ENCODE data around the gene HIGD2B. TPM values are rescaled to one million over a fixed set of nuclear protein-coding genes. Genes with fewer than 3 reads are reported as not detected.
"Not testable (repeated sequence)": the region's sequence is repeated elsewhere in the genome, so short reads cannot be mapped to it uniquely, and the experiment has no call there.

The HIGD2B gene, protein sequence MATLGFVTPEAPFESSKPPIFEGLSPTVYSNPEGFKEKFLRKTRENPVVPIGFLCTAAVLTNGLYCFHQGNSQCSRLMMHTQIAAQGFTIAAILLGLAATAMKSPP
- total RNA-seq: 0.16 TPM in 1 of 2 replicates, not detected in the other

DNA sequence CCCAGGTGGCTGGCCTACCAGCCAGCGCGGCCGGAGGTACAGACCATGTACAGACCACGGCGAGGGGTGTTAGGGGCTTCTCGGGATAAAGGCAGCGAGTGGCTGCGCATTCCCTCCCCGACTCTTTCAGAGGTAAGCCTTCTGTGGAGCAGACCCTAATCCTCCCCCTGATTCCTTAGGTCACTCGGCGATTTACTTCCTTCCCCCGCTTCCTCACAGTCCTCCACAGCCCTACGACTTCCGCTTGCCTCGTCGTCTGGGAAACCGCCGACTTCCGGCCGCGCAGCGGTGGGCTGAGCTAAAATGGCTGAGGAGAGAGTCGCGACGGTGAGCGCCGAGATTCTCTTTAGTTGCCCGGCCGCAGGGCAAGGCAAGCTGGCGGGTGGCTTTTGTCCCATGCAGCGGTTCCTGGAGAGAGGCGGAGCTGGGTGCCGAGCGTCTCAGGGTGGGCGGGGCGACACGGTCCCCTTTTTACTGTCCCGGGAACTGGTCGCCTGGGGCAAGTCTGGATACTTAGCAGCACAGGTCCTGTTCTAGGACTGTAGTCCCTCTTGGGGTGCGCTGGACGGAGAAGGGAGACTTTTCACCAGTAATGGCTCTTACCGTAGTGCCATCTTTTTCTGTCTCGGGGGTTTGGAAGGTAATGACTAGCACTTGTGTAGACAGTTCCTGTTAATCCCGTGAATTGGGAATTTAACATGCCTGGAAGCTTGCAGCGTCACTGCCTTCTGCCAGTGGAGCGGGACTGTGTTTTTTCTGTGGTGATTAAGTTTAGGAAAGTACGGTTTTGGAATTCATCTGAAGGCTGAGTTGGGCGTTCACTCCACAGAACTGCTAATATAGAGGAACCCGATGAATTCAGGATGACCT lies at the start of gene HIGD2B, which contains the start of gene BBS4:
Gene HIGD2B (minus strand): TSS at position 258 of the 870 bp plus-strand sequence. CDS start 9,808 bp downstream, outside the sequence.
Gene BBS4 (plus strand): TSS at position 283 of the 870 bp plus-strand sequence. CDS start 21 bp downstream, at position 304.
- intact Hi-C loops (cut with micrococcal nuclease): loop anchor here (1.0 to 5.0 kb wide), 3 partner anchors 97 to 454 kb away; partner anchors contain the start of genes ADPGK, CELF6 and PKM

DNA sequence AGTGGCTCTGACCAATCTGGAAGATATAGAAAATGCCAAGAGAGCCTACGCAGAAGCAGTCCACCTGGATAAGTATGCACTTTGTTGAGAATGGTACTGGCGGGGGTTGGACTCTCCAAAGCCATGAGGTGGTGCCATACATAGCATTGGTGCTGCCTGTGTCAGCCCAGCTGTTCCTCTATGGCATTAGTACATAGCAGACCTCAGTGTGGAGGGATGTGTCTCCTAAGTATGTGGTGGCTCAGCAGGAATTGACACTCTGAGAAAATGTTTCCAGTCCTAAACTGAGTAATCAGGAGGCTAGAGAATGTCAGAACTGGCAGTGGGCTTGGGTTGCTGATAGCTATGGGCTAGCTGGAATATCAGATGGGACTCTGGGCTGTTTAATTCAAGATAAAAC lies 49.1 kb upstream of the HIGD2B start:
- intact Hi-C loops (cut with micrococcal nuclease): no loop called here

DNA sequence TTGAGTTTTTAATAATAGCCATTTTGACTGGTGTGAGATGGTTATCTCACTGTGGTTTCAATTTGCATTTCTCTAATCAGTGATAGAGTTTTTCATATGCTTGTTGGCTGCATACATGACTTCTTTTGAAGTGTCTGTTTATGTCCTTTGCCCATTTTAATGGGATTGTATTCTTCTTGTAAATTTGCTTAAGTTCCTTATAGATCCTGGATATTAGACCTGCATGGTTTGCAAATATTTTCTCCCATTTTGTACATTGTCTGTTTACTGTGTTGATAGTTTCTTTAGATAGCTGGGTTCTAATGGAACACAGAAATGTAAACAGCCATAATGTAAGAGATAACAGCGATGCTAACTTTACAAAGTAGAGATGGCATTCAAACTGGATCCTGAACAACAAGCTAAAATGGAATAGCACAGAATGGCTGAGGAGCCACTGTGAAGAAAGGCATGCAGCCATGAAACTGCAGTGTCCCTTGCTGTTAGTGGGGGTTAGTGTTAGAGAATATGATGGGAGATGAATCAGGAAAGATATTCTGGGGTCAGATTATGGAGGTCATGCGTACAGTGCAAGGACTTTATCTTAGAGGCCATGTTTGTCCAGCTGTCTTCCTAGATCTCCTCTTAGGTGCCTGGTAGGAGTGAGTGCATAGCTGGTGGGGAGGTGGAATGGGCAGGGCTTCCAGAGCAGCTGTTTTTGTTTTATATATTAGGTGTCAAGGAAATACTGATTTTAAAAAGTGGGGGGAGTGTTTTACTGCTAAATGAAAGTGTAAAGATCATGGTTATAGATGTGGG lies 48.2 kb upstream of the HIGD2B start:
- intact Hi-C loops (cut with micrococcal nuclease): no loop called here

DNA sequence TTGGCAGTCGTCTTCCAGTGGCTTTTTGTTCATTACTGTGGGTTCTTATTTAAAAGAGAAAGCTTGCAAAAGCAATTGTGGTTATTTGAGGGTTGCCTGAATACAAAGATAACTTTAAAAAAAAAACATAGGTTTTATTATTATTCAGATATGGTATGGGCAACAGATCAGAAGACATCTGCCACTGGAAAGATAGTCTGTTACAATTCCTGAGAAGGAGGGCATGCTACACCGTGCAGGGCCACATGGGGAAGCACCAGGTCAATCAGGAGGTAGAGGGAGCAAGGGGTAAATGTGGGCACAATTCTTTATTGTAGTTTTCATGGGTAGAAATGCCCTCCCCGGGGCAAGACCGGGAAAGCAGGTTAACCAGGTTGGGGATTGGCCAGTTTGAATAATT lies 46.5 kb upstream of the HIGD2B start:
- intact Hi-C loops (cut with micrococcal nuclease): no loop called here

DNA sequence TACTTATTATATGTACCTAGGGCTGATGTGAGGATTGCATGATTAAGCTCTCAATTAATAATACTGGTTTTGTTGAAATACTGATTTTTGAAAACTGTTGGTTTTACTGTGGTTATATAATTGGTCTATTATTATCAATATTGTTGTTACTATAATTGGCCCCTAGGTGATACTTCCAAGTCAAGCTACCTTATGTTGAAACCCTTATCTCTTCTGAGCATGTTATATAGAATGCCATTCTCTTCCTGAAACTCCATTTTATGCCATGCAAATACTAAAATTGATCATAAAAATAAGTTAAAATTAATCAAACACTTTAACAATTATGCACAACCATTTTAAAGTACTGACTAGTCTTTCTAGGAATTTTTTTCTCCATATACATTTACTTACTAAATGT lies 46.1 kb upstream of the HIGD2B start:
- intact Hi-C loops (cut with micrococcal nuclease): no loop called here

DNA sequence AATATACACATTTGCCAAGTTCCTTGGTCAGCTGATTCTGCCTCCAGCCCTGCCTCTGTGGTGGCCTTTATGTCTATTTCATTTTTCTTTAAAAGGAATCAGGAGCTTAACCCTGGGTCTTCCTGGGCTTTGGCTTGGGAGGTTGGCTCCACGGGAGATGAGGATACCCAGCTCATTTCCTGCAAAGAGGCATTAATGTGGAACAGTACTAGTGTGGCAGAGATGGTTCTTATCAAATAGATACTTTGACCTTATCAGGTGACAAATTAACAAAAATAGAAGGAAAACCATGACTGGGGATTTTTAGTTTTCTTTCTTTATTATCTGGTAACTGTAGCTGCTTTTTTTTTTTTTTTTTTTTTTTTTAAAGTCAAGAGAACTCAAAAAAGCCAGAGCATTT lies 42.8 kb upstream of the HIGD2B start:
- intact Hi-C loops (cut with micrococcal nuclease): no loop called here

DNA sequence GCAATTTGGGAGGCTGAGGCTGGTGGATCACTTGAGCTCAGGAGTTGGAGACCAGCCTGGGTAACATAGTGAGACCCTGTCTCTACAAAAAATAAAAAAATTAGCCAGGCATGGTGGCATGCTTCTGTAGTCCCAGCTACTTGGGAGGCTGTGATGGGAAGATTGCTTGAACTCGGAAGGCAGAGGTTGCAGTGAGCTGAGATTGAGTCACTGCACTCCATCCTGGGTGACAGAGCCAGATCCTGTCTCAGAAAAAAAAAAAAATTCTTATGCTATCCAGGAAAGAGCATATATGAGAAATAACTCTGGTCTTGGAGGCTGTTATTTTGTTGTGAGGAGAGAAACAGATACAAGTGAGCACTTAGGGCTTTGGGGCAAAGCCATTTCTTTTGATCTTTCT lies 42.3 kb upstream of the HIGD2B start:
- intact Hi-C loops (cut with micrococcal nuclease): not testable (repeated sequence)

DNA sequence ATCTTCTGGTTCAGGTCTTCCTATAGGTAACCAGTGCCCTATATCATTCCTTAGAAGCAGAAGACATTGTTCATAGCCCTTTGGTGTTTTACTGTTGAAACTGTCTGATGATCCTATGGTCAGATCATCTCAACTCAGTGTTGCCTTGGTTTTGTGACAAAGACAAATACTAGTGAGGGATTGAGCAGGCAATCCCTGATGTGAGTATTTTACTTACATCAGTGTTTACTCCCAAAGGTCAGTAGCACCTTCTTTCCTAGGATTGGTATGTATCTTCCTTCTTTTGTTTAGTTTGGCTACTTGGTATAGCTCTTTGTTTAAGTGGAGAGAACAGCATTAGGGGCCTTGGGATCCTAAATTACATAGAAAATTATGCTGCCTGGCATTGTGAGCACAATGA lies 41.2 kb upstream of the HIGD2B start:
- intact Hi-C loops (cut with micrococcal nuclease): no loop called here

DNA sequence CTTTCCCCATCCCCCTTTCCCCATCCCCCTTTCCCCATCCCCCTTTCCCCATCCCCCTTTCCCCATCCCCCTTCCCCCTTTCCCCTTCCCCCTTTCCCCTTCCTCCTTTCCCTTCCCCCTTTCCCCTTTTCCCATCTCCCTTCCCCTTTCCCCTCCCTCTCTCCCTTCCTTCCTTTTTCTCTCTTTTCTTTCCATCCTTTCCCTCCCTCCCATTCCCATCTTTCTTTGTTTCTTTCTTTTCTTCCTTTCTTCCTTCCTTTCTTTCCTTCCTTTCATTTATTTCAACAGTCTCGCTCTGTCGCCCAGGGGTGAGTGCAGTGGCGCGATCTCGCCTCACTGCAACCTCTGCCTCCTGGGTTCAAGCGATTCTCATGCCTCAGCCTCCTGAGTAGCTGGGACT lies 39.9 kb upstream of the HIGD2B start:
- intact Hi-C loops (cut with micrococcal nuclease): not testable (repeated sequence)

DNA sequence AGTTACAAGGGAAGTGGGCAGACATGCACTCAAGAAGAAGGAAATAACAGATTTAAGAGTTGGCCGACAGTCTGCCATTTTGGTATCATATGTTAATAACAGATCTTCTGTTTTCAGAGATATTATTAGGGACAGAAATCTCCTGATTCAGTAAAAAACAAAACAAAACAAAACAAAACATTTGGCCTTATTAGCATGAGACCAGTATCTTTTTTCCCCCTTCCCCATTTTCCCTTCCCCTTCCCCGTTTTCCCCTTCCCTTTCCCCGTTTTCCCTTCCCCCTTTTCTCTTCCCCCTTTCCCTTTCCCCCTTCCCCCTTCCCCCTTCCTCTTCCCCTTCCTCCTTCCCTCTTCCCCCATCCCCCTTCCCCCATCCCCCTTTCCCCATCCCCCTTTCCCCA lies 39.5 kb upstream of the HIGD2B start:
- intact Hi-C loops (cut with micrococcal nuclease): no loop called here

DNA sequence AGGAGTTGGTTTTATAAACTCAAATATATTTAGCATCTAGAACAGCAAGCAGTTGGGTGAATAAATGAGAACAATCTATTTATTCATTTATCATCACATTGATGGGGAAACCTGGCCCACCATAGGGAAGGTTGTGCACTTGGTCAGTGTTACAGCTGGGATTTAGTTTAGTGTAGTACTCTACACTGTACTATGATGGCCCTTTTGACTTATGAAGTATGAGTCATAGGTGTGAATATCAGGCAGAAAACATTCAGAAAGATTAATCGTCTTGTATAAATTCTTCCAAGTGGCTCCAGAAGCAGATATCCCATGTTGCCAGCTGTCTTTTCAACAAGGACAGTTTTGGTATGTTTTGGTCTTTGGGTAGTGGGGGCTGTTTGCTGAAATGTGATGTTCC lies 38.0 kb upstream of the HIGD2B start:
- intact Hi-C loops (cut with micrococcal nuclease): no loop called here

DNA sequence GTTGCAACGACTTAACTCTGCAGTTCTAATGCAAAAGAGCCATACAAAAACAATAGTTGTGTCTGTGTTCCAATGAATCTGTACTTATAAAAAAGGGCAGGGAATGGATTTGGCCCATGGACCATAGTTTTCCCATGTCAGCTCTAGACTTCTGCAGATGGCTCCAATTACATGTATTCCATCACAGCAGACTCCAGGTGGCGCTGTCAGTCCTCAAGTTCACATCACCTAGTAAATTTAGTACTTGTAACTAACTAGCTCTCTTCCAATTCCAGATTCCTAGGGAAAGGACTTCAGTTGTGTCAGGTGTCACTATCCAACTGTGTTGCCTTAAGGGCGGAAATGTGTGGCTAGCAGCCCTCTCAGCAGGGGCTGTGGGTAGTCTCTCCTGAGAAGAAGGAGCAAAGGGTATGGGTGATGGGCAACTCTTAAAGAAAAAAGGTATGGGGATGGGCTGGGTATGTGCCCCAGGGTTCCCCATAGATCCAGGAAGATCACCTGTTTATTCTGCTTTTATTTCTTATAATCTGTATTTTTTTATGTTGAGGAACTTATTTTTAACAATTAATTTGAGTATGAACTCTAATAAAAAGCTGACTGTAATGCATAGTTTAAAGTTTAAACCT lies 36.2 kb upstream of the HIGD2B start:
- intact Hi-C loops (cut with micrococcal nuclease): loop anchor here (1.0 kb wide), 2 partner anchors 61 to 551 kb away; partner anchors contain the start of gene ADPGK

DNA sequence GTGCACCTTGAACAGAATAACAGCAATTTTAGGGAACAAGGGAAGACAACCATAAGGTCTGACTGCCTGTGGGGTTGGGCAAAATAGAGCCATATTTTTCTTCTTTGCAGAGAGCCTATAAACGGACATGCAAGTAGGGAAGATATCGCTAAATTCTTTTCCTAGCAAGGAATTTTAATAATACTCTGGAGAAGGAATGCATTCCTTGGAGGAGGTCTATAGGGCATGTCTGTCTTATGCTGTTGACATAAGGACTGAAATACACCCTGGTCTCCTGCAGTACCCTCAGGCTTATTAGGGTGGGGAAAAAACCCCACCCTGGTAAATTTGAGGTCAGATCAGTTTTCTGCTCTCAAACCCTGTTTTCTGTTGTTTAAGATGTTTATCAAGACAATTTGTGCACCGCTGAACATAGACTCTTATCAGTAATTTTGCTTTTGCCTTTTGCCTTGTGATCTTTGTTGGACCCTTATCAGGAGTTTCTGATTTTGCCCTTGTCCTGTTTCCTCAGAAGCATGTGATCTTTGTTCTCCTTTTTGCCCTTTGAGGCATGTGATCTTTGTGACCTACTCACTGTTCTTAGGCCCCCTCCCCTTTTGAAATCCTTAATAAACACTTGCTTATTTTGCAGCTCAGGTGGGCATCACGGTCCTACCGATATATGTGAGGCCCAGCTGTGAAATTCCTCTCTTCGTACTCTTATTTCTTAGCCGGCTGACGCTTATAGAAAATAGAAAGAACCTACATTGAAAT lies 22.7 kb upstream of the HIGD2B start:
- intact Hi-C loops (cut with micrococcal nuclease): not testable (repeated sequence)

DNA sequence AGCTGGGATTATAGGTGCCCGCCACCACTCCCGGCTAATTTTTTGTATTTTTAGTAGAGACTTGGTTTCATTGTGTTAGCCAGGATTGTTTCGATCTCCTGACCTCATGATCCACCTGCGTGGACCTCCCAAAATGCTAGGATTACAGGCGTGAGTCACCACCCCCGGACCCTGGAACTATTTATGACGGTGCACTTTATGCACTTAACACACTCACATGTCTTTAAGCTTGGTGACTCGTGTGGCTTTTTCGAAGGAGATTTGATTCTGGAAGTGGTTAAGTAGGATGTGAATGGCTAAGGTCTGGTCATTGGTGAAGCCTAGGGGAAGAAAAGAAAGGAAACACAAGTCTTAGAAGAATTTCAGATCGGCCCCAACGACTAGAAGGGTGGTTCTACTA lies 20.3 kb upstream of the HIGD2B start:
- intact Hi-C loops (cut with micrococcal nuclease): no loop called here

DNA sequence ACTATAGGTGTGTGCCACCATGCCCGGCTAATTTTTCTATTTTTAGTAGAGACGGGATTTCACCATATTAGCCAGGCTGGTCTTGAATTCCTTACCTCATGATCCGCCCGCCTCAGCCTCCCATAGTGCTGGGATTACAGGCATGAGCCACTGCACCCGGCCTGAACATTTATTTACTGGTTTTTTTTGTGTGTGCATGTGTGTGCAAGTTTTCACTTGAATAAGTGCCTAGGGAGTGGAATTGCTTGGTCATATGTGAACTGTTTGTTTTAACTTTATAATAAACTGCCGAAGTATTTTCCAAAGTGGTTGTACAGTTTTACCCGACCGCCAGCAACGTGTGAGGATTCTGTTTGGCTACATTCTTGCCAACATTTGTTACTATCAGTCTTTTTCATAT lies 14.1 kb upstream of the HIGD2B start:
- intact Hi-C loops (cut with micrococcal nuclease): no loop called here

DNA sequence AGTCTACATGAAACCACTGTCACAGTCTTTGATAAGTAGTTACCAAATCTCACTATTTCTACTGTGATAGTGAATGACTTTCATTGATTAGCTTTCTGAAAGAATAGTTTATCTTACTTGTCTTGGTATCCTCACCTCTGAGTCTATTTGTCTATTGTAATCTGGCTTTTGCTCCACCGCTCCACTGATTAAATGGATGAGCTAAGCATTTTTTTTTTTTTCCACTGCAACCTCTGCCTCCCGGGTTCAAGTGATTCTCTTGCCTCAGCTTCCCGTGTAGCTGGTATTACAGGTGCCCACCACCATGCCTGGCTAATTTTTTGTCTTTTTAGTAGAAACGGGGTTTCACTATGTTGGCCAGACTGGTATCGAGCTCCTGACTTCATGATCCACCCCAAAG lies 13.0 kb upstream of the HIGD2B start:
- intact Hi-C loops (cut with micrococcal nuclease): no loop called here

DNA sequence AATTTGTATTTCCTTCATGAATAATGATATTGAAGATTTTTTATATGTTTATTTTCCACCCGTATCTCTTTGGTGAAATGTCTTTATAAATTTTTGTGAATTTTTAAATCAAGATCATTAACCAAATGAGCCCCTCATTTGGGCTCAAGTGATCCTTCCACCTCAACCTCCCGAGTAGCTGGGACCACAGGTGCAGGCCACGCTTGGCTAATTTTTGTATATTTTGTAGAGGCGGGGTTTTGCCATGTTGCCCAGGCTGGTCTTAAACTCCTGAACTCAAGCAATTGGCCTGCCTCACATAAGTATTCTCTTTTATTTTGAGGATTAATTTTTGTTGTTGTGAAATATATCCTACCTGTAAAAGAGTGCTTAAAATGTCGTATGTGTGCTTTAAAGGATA lies 5.0 kb upstream of the HIGD2B start:
- intact Hi-C loops (cut with micrococcal nuclease): no loop called here

DNA sequence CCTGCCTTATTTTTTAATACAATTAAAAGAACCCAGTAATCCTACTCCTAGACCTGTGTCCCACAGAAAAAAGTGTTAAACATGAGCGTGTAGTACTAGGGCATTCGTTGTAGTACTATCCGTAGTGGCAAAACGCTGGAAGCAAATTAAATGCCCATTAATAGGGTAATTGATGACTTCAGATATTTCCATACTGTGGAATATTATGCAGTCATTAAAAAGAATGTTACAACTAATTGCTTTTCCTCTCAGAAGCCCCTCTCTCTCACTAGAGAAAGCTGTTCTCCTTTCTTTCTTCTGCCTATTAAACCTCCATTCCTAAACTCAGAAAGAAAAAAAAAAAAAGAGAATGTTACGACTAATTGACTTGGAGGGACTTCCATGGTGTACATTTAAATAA lies 2.7 kb upstream of the HIGD2B start:
- intact Hi-C loops (cut with micrococcal nuclease): loop anchor here (5.0 kb wide), 2 partner anchors 366 to 456 kb away; partner anchors contain the start of genes CELF6 and PKM

DNA sequence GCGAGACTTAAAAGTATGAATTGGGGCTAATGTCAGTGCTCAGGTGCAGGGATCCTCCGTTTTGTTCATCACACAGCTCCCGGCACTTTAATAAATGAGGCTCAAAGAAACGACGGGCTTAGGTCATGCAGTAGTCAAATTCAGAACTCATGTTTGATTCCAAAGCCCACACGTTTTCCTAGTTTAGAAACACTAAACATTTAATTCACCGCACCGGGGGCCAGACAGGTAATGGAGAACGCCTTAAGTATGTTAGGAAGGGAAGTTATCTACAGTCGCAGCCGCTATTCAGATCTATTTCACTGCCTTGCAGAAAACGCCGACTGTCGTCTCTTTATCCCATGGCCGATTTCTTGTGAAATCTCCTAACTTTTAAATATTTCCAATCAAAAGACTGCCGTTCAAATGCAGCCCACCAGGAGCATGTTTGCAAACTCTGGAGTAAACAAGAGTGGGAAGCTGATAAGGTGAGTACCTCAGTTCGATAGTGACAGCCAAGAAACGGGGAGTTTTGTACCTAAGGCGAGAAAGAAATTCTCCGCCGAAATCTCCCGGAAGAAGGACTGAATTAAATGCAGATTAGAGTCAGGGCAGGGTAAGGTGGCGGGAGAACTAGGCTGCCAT lies 569 bp downstream of the HIGD2B start:
- intact Hi-C loops (cut with micrococcal nuclease): loop anchor here (5.0 kb wide), 2 partner anchors 363 to 453 kb away; partner anchors contain the start of genes CELF6 and PKM

DNA sequence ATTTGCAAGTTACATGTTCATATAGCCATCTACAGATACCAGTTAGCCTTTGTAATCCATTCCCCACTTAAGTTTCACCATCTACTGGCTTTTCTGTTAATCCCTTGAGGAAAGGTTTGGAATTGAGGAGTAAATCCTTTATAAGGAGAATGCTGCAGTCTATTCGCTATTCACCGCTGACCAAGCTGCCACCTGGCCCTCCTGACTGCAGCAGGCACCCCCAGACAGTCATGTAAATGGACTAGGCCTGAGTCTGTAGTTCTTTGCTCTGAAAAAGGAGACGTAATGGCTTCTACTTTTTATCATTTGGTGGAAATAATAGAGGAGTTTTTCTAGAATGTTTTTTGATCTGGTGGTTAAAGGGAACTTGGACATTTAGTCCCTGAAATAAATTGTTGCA lies 3.2 kb downstream of the HIGD2B start:
- intact Hi-C loops (cut with micrococcal nuclease): no loop called here
